ENCODE measurements around the gene RPL10. TPM values are rescaled to one million over a fixed set of nuclear protein-coding genes. Genes with fewer than 3 reads are reported as not detected.

Gene RPL10
- total and polyA plus RNA-seq, 2 of the 13 experiments (the other 11 are each of a cell fraction or from before 2014, with no cell fraction given) = 2,381 to 4,713 TPM

DNA sequence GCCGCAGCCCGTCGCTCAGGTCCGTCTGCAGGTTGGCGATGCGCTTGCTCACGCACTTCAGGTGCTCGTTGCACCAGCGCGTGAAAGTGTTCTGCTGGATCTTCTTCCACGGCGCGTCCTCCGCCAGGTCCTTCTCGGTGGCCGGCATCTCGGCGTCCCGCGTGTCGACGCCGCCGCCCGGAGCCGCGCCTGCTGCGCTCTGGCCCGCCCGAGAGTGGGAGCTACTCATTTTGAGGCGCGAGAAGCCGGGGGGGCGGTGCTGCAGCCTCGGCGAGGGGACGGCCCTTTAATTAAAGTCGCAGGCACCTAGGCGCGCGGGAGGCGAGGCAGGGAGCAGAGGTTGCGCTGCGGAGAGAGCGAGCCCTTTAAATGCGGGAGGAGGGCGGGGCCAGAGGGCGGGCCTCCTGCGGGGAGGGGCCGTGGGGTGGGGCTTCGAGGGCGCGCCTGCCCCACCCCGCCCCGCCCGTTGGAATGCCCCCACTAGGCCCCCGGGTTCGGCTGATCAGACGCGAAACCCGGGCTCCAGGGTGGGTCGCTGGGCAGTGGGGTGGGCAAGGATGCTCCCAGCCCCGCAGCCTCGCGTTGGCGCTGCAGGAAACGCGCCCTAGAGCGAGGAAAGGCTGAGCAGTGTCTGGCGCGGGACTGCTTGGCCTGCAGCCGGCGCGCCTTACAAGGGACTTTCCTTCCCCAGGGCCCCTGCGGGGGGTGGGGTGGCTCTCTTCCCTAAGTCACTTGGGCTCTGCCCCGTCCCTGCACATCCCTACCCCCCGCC, 27.0 kb upstream of the RPL10 start (continued):
- TF ChIP-seq, protein P1, sequence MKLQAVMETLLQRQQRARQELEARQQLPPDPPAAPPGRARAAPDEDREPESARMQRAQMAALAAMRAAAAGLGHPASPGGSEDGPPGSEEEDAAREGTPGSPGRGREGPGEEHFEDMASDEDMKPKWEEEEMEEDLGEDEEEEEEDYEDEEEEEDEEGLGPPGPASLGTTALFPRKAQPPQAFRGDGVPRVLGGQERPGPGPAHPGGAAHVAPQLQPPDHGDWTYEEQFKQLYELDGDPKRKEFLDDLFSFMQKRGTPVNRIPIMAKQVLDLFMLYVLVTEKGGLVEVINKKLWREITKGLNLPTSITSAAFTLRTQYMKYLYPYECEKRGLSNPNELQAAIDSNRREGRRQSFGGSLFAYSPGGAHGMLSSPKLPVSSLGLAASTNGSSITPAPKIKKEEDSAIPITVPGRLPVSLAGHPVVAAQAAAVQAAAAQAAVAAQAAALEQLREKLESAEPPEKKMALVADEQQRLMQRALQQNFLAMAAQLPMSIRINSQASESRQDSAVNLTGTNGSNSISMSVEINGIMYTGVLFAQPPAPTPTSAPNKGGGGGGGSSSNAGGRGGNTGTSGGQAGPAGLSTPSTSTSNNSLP (IDR thresholded peaks at IDR 0.05; ENCODE audit: low read depth, low read length) = no peak

DNA sequence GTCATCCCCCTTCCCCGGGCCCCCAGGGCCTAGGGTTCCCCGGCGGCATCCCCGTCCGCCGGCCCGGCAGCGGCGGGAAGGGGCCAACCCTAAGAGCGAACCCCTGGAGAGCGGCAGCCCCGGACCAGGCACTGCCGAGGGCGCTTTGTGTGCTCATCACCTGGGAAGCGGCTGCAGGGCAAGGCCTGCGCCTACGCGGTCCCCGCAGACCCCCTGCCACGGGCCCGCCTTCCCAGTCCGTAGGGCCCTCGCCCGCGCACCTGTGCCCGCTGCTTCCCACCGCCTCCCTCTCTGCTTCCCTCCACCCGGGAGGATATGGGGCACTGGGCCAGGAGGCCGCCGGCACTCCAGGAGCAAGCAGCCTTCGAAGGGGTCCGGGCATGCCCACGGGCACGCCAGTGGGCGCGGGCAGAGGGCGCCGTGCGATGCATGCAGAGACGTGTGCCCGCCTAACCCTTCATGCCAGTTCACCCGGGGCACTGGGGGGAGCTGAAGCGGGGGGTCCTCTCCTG, 26.3 kb upstream of the RPL10 start:
- Histone ChIP-seq H3K79me2 (ENCODE audit: insufficient read depth, low read length) (peaks cover 22% of the 10 kb centered on the region), H3K9me3 (ENCODE audit: low read length) (no peaks in the 10 kb centered on the region), H3K27me3 (ENCODE audit: control insufficient read depth in 1 of 2, insufficient read depth in 2 of 2, low read length in 2 of 2) (no peaks in the 10 kb centered on the region), H3K27ac (ENCODE audit: extremely low read length, insufficient read depth, low read length) (no peak overlapping the region), H3K36me3 (replicated peaks in 1 of 2; ENCODE audit: control insufficient read depth in 1 of 2, insufficient read depth in 2 of 2, low read length in 2 of 2) (peaks cover 3 to 4% of the 10 kb centered on the region in 2 experiments; a peak in 3 of 5 replicates), H4K20me1 (ENCODE audit: insufficient read depth, low read length) (peaks cover 7% of the 10 kb centered on the region; the same call in 1 of the 2 replicates), H2AFZ (ENCODE audit: low read length) (no peak overlapping the region), H3K4me1 (ENCODE audit: insufficient read depth, low read length) (peaks cover 42% of the 10 kb centered on the region), H3K4me2 (ENCODE audit: low read depth, low read length) (peak overlapping the region; percentile 49), H3K4me3 (replicated peaks in 1 of 3; ENCODE audit: insufficient read depth in 1 of 3, low read depth in 2 of 3, low read length in 3 of 3) (peak overlapping the region in 2 of 3 experiments; percentile 51 to 54; a peak in 3 of 6 replicates), H3K9ac (ENCODE audit: insufficient read depth, low read depth, low read length) (no peak overlapping the region)
- ChIA-PET POLR2A (no interaction called here), CTCF (ENCODE audit: low intra/inter-chr PET ratio, low total read pairs) (interaction anchor here (3.0 kb wide), 1 partner anchor 163 kb away, joined by 55 read pairs; no protein-coding TSS in a partner anchor)
- intact Hi-C loops (cut with micrococcal nuclease; ENCODE audit: unreplicated experiment) = no loop called here
- WGBS (ENCODE audit: low lambda C conversion rate) = 72% methylated on average over 14 of the region's 43 CpGs
- no peak for ATAC-seq
- BruUV-seq (replicated peaks) = no TSS peak
- TF ChIP-seq, protein P2, sequence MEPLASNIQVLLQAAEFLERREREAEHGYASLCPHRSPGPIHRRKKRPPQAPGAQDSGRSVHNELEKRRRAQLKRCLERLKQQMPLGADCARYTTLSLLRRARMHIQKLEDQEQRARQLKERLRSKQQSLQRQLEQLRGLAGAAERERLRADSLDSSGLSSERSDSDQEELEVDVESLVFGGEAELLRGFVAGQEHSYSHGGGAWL (CRISPR knock-in tag; IDR thresholded peaks at IDR 0.05) = no peak
- TF ChIP-seq HNRNPL (IDR thresholded peaks at IDR 0.05; ENCODE audit: low read depth, low read length) (peak; percentile 78; the same call in 1 of the 2 replicates), SRSF1 (optimal IDR thresholded peaks at IDR 0.05; ENCODE audit: low read depth, low read length) (no peak)
- in situ Hi-C loops (cut with HindIII; ENCODE audit: extremely low pct_ligation_motif_present, low pct_unique_long_range_greater_than_20kb) = no loop called here
- no peak for FAIRE-seq
- DNase-seq (ENCODE audit: low spot score) = no peak

Data from HepG2 (cell line).